GM12878 (cell line): ENCODE results near the gene TC2N. TPM values are rescaled to one million over a fixed set of nuclear protein-coding genes. Genes with fewer than 3 reads are reported as not detected.

Experiments
- ATAC-seq: fragments of 200-7000 bp; cut with Tn5 transposase; 3 replicates; pipeline ENCODE4 v1.9.1; 2020; ENCODE audit warnings: mild to moderate bottlenecking, moderate library complexity
- BruUV-seq: library from RNA; stranded (reverse); fragments of 400-500 nt; replicated peaks from 2 replicates; lab custom pipeline; 2021; lab: Mats Ljungman, UMichigan
- CTCF ChIA-PET: fragments of 300-600 bp; sonication (Branson Sonifier 250); formaldehyde crosslinking; extraction: SDS; loops from one replicate; lab custom pipeline; 2021; ENCODE audit warnings: inconsistent platforms; lab: Yijun Ruan, JAX
- POLR2A ChIA-PET: fragments of 350-600 bp; formaldehyde crosslinking; extraction: SDS; loops from one replicate; lab custom pipeline; 2021; ENCODE audit warnings: inconsistent platforms; lab: Charles Lee
- RAD21 ChIA-PET: fragments of 300-600 bp; sonication (Branson Sonifier 250); formaldehyde crosslinking; loops from one replicate; lab custom pipeline; 2023; ENCODE audit warnings: antibody characterized with exemption; ENCODE audit not compliant: unreplicated experiment; lab: Charles Lee
- SMC1A ChIA-PET: fragments of 300-600 bp; sonication (Branson Sonifier 250); formaldehyde crosslinking; loops from one replicate; lab custom pipeline; 2023; ENCODE audit not compliant: unreplicated experiment, uncharacterized antibody; lab: Charles Lee
- DNase-seq: peaks from one replicate; pipeline ENCODE4 v3.0.0-alpha.2; 2011; ENCODE audit warnings: low read depth, low spot score
- FAIRE-seq: peaks from 3 replicates; lab custom pipeline; 2011; peaks lifted over from hg19 to GRCh38; lab: Jason Lieb, UNC
- H2AFZ ChIP-seq: 2 replicates; pipeline ENCODE4 v1.6.0; 2011; ENCODE audit warnings: low read depth, low read length, control low read depth; ENCODE audit not compliant: control insufficient read depth
- H3K27ac ChIP-seq: 2 replicates; pipeline ENCODE4 v1.5.1; 2011; ENCODE audit warnings: control low read depth; ENCODE audit not compliant: control insufficient read depth, insufficient read depth
- H3K27me3 ChIP-seq, 2 experiments: replicated peaks in 1 of 2; 2 replicates each; pipeline versions ENCODE4 v1.6.0 to v1.6.1; 2011; ENCODE audit warnings: low read length in 1 of 2; ENCODE audit not compliant: control insufficient read depth in 2 of 2, insufficient read depth in 2 of 2
- H3K36me3 ChIP-seq, 2 experiments: 2 replicates each; pipeline ENCODE4 v1.5.1; 2011; ENCODE audit warnings: low read length in 1 of 2; ENCODE audit not compliant: control insufficient read depth in 2 of 2, insufficient read depth in 2 of 2
- H3K4me1 ChIP-seq: 2 replicates; pipeline ENCODE4 v1.6.1; 2011; ENCODE audit warnings: mild to moderate bottlenecking, low read length, moderate library complexity, mixed read lengths; ENCODE audit not compliant: control insufficient read depth, insufficient read depth
- H3K4me2 ChIP-seq: 2 replicates; pipeline ENCODE4 v1.6.0; 2011; ENCODE audit warnings: control low read depth; ENCODE audit not compliant: control insufficient read depth, insufficient read depth
- H3K4me3 ChIP-seq: fragments of 200-600 bp; sonication (generic); 2 replicates; pipeline ENCODE4 v1.5.1; 2016
- H3K79me2 ChIP-seq: 2 replicates; pipeline ENCODE4 v1.6.0; 2011; ENCODE audit warnings: low read length; ENCODE audit not compliant: control insufficient read depth, insufficient read depth
- H3K9ac ChIP-seq: 2 replicates; pipeline ENCODE4 v1.8.0; 2011; ENCODE audit warnings: low read length, control low read depth, mixed read lengths; ENCODE audit not compliant: control insufficient read depth, insufficient read depth
- H3K9me3 ChIP-seq: replicated peaks from 3 replicates; pipeline ENCODE4 v1.5.1; 2011; ENCODE audit warnings: mild to moderate bottlenecking, low read length; ENCODE audit not compliant: control insufficient read depth, insufficient read depth
- H4K20me1 ChIP-seq: 2 replicates; pipeline ENCODE4 v1.6.0; 2011; ENCODE audit not compliant: control insufficient read depth, insufficient read depth
- ASH2L ChIP-seq: fragments of 300-600, 200-600 bp; sonication (generic); IDR thresholded peaks from 2 replicates; pipeline ENCODE4 v1.6.1; 2017; ENCODE audit warnings: low read depth, mild to moderate bottlenecking, borderline replicate concordance
- CHD2 ChIP-seq: IDR thresholded peaks from 2 replicates; pipeline ENCODE4 v1.6.1; 2011; ENCODE audit warnings: low read depth, low read length, improper control_type of control experiment, borderline replicate concordance
- FOXM1 ChIP-seq: IDR thresholded peaks from 2 replicates; pipeline ENCODE4 v1.6.1; 2012; ENCODE audit warnings: low read depth, mild to moderate bottlenecking, inconsistent platforms, low read length, moderate library complexity
- LARP7 ChIP-seq: fragments of 450-650 bp; IDR thresholded peaks from 2 replicates; pipeline ENCODE4 v1.6.1; 2017; ENCODE audit warnings: mild to moderate bottlenecking
- MEF2B ChIP-seq: fragments of 450-650 bp; IDR thresholded peaks from 2 replicates; pipeline ENCODE4 v1.6.1; 2018; ENCODE audit warnings: mild to moderate bottlenecking, moderate library complexity; ENCODE audit not compliant: partially characterized antibody, poor library complexity, severe bottlenecking
- MTA3 ChIP-seq: IDR thresholded peaks from 2 replicates; pipeline ENCODE4 v1.6.1; 2012; ENCODE audit warnings: low read length, inconsistent platforms, borderline replicate concordance
- NFIC ChIP-seq: IDR thresholded peaks from 2 replicates; pipeline ENCODE4 v1.6.1; 2012; ENCODE audit warnings: low read depth, mild to moderate bottlenecking, inconsistent platforms, low read length, moderate library complexity
- NR2F1 ChIP-seq: fragments of 450-650 bp; conservative IDR thresholded peaks from 2 replicates; pipeline ENCODE4 v1.6.1; 2017; ENCODE audit warnings: mild to moderate bottlenecking
- PAX8 ChIP-seq: fragments of 450-650 bp; IDR thresholded peaks from 2 replicates; pipeline ENCODE4 v1.6.1; 2017; ENCODE audit warnings: mild to moderate bottlenecking, moderate library complexity
- RFX5 ChIP-seq: IDR thresholded peaks from 2 replicates; pipeline ENCODE4 v1.6.1; 2011; ENCODE audit warnings: low read depth, low read length, improper control_type of control experiment
- SMAD5 ChIP-seq: IDR thresholded peaks from 2 replicates; pipeline ENCODE4 v1.6.1; 2016; ENCODE audit warnings: antibody characterized with exemption, low read depth
- SMC3 ChIP-seq: IDR thresholded peaks from 2 replicates; pipeline ENCODE4 v1.6.1; 2011; ENCODE audit warnings: low read length, improper control_type of control experiment, borderline replicate concordance
- ZNF207 ChIP-seq: fragments of 450-650 bp; IDR thresholded peaks from 2 replicates; pipeline ENCODE4 v1.6.1; 2014; ENCODE audit warnings: antibody characterized with exemption, mild to moderate bottlenecking, borderline replicate concordance
- ZNF274 ChIP-seq: IDR thresholded peaks from one replicate; pipeline ENCODE4 v1.8.0; 2011; ENCODE audit not compliant: insufficient read length, insufficient read depth
- ZNF384 ChIP-seq: IDR thresholded peaks from 2 replicates; pipeline ENCODE4 v1.6.1; 2012; ENCODE audit warnings: low read depth, mild to moderate bottlenecking, low read length, improper control_type of control experiment, borderline replicate concordance
- whole genome bisulfite sequencing: methylation state at CpG from one replicate; pipeline ENCODE4 v1.1.6; 2016; ENCODE audit warnings: low lambda C conversion rate; ENCODE audit not compliant: insufficient replicate concordance, insufficient coverage; ENCODE audit errors: missing lambda C conversion rate; 5-methylcytosine and 5-hydroxymethylcytosine counted together
- in situ Hi-C: fragments of 300-500 bp; cut with MboI; formaldehyde crosslinking; loops from 9 replicates; pipeline ENCODE4 v1.14.3; 2018; ENCODE audit warnings: mixed read lengths
- intact Hi-C: fragments of 100-400 bp; cut with micrococcal nuclease; formaldehyde crosslinking; loops from one replicate; pipeline ENCODE4 v1.14.2; 2022; ENCODE audit not compliant: unreplicated experiment
- polyA plus RNA-seq, 11 experiments: library from polyadenylated mRNA; depleted of rRNA in 4 of 11; unstranded in 6 of 11; stranded (reverse) in 5 of 11; fragments of >200 nt; fragmentation: Nextera tagmentation in 4 of 11; fragmentation: Illumina TruSeq in 1 of 11; extraction: Ambion mirVana in 4 of 11; extraction: Trizol in 1 of 11; gene quantifications; 1 replicate in 1 of 11; 2 replicates in 10 of 11; pipeline versions ENCODE4 v1.2.1 to v1.2.3, GENCODE V29; 2011 to 2016; ENCODE audit warnings: inconsistent platforms in 2 of 11, missing spikeins in 2 of 11, low read depth in 1 of 11
- total RNA-seq, 4 experiments: library from RNA; depleted of rRNA in 3 of 4; stranded (reverse); fragments of >200 nt in 3 of 4; fragmentation: Illumina TruSeq in 1 of 4; extraction: Trizol in 1 of 4; gene quantifications; 2 replicates each; pipeline versions ENCODE4 v1.2.1 to v1.2.3, GENCODE V29; 2013 to 2021
- TF ChIP-seq, protein P1 (sequence below): fragments of 450-650 bp; IDR thresholded peaks from 2 replicates; pipeline ENCODE4 v1.6.1; 2018; ENCODE audit warnings: borderline replicate concordance, mild to moderate bottlenecking; ENCODE audit not compliant: partially characterized antibody
- TF ChIP-seq, protein P2 (sequence below): fragments of 450-650 bp; IDR thresholded peaks from 2 replicates; pipeline ENCODE4 v1.6.1; 2017; ENCODE audit warnings: borderline replicate concordance

TC2N gene
- total and polyA plus RNA-seq, 10 of the 15 experiments (the other 5 are each of a cell fraction or from before 2014, with no cell fraction given): 0.15 to 1.6 (median 0.35) TPM

DNA sequence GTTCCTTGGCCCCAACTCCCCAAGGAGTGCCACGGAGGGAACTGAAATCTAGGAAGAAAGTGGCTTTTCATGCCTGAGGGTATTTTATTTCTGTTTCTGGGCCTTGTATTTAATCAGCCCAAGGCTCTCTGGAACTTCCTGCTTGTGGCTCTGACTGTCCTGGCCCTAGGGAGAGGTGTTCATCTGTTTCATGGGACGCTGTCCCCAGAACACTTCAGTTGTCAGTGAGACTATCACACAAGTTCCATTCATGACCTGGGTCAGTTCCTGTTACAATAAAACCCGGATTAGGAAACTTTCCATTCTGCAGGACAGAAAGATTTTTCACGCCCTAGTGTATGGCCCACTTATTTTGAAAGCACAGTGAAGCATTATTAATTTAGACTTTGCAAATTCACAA, 18.5 kb upstream of the TC2N start (continued):
- TF ChIP-seq ZNF384: no peak
- no peak for TF ChIP-seq SMAD5
- no peak for TF ChIP-seq LARP7
- TF ChIP-seq ZNF207: no peak

DNA sequence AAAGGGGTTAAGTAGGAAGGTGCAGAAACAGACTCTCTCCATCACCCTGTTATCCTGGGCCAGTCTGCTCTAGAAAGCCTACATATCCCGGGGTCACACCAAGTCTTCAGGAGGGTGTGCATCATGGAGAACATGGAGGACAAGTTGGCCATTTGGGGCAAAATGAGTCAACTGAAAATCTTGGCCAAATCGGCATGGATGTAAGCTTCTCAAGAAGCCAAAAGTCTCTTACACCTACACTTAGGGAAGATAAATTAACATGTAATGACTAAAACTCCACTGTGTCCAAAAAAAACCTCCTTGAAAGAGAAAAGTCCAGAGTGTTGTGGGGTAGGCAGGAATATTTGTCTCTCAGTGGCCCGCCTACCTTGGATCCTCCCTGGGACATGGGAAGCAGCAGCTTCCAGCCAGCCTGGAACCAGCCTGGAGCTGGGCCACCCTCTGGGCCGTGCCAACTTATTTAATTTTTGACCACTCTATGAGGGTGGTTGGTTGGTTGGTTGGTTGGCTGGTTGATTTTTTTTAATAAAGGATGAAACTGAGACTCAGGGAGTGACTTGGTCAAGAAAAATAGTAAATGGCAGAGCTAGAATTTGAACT, 17.9 kb upstream of the TC2N start:
- ChIA-PET POLR2A (no interaction called here), SMC1A (no interaction called here), RAD21 (no interaction called here), CTCF (interaction anchor here (1.7 kb wide), 1 partner anchor 26 kb away, joined by 4 read pairs; no protein-coding TSS in a partner anchor)
- Histone ChIP-seq H3K36me3 (no peaks in the 10 kb centered on the region), H3K4me1 (no peaks in the 10 kb centered on the region), H3K4me2 (no peak overlapping the region), H3K9me3 (no peaks in the 10 kb centered on the region), H3K4me3 (no peak overlapping the region), H3K79me2 (no peaks in the 10 kb centered on the region), H3K27me3 (no peaks in the 10 kb centered on the region), H4K20me1 (no peaks in the 10 kb centered on the region), H3K27ac (no peak overlapping the region), H3K9ac (no peak overlapping the region), H2AFZ (no peak overlapping the region)
- intact Hi-C loops: no loop called here
- no peak for FAIRE-seq
- DNase-seq: no peak
- in situ Hi-C loops: no loop called here
- ATAC-seq: no peak
- TF ChIP-seq MEF2B: no peak
- TF ChIP-seq ASH2L: no peak
- TF ChIP-seq, protein P1, sequence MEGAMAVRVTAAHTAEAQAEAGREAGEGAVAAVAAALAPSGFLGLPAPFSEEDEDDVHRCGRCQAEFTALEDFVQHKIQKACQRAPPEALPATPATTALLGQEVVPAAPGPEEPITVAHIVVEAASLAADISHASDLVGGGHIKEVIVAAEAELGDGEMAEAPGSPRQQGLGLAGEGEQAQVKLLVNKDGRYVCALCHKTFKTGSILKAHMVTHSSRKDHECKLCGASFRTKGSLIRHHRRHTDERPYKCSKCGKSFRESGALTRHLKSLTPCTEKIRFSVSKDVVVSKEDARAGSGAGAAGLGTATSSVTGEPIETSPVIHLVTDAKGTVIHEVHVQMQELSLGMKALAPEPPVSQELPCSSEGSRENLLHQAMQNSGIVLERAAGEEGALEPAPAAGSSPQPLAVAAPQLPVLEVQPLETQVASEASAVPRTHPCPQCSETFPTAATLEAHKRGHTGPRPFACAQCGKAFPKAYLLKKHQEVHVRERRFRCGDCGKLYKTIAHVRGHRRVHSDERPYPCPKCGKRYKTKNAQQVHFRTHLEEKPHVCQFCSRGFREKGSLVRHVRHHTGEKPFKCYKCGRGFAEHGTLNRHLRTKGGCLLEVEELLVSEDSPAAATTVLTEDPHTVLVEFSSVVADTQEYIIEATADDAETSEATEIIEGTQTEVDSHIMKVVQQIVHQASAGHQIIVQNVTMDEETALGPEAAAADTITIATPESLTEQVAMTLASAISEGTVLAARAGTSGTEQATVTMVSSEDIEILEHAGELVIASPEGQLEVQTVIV: no peak
- TF ChIP-seq RFX5: no peak
- TF ChIP-seq FOXM1: no peak
- TF ChIP-seq MTA3: no peak
- TF ChIP-seq SMC3: no peak
- TF ChIP-seq NFIC: no peak
- no peak for TF ChIP-seq ZNF274
- no peak for TF ChIP-seq PAX8
- TF ChIP-seq, protein P2, sequence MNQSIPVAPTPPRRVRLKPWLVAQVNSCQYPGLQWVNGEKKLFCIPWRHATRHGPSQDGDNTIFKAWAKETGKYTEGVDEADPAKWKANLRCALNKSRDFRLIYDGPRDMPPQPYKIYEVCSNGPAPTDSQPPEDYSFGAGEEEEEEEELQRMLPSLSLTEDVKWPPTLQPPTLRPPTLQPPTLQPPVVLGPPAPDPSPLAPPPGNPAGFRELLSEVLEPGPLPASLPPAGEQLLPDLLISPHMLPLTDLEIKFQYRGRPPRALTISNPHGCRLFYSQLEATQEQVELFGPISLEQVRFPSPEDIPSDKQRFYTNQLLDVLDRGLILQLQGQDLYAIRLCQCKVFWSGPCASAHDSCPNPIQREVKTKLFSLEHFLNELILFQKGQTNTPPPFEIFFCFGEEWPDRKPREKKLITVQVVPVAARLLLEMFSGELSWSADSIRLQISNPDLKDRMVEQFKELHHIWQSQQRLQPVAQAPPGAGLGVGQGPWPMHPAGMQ: no peak
- no peak for TF ChIP-seq NR2F1
- no peak for TF ChIP-seq CHD2
- WGBS: 60% methylated on average over 4 of the region's 4 CpGs
- BruUV-seq: no TSS peak
